ENCODE results near the gene ARX.

Gene ARX

DNA sequence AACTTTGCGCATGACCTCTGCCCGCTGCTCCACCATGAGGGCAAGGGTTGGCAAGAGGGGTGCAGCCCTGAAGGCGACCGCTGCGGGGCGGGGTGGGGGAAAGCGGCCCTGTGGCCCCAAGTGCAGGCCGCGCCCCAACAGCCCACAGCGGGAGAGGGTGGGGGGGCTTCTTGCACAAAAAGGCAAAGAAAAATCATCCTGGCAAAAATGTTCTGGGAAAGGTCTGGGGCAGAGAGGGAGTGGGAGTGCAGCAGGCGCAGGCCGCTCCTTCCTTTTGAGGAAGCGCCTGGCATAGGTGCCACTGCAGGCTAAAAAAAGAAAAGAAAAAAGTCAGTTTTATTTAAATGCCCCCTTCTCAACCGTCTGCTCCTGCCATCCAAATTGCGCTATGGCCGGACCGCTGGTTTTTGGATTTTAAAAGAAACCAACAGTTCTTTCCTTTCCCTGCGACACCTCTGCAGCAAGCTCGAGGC, 1.4 kb downstream of the ARX start:
- Histone ChIP-seq H3K4me1 (ENCODE audit: control insufficient read depth, low read depth, low read length) (peaks cover 22% of the 10 kb centered on the region), H3K36me3 (ENCODE audit: control insufficient read depth, low read depth, low read length) (no peaks in the 10 kb centered on the region), H3K9ac (ENCODE audit: low read length) (no peak overlapping the region), H3K9me3 (ENCODE audit: control insufficient read depth, low read depth, low read length) (no peaks in the 10 kb centered on the region), H3K4me3 (ENCODE audit: low read length) (no peak overlapping the region), H3K27ac (ENCODE audit: low read length) (no peak overlapping the region), H3K27me3 (ENCODE audit: control insufficient read depth, insufficient read depth, low read length) (peaks cover 98% of the 10 kb centered on the region)

DNA sequence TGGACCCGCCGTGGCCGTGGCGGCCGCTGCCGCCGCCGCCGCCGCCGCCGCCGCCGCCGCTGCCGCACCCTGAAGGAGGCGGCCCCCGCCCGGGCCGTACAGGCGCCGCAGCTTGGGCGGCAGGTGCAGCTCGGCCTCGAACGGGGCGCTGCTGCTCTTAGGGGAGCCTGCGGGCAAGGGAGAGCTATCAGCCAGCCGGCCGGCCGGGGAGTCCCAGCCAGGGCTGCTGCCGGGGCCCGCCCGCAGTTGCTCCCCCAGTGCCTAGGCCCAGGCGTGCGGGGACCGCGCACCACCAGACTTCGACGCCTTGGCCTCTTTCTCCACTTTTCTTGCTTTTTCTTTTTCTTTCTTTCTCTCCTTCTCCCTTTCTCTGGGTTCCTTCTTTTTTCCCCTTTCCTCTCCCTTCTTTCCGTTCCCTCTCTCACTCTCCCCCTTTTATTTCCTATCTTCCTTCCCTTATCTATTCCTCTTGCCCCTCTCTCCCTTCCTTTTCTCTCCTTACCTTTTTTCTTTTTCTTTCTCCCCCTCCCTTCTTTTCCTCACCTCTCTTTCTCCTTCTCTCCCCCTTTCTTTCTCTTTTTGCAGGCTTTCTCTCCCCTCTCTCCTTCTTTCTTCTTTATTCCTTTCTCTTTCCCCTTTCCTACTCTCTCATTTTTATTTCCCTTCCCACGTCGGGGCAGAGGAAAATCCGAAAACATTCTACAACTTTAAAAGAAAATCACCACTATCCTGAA, 2.0 kb downstream of the ARX start:
- no peak overlapping the region for H3K27ac ChIP-seq (ENCODE audit: low read length)
- H3K9me3 ChIP-seq (ENCODE audit: control insufficient read depth, low read depth, low read length): no peaks in the 10 kb centered on the region
- peaks cover 22% of the 10 kb centered on the region for H3K4me1 ChIP-seq (ENCODE audit: control insufficient read depth, low read depth, low read length)
- H3K4me3 ChIP-seq (ENCODE audit: low read length): no peak overlapping the region
- H3K36me3 ChIP-seq (ENCODE audit: control insufficient read depth, low read depth, low read length): no peaks in the 10 kb centered on the region
- H3K27me3 ChIP-seq (ENCODE audit: control insufficient read depth, insufficient read depth, low read length): peaks cover 98% of the 10 kb centered on the region
- H3K9ac ChIP-seq (ENCODE audit: low read length): no peak overlapping the region

DNA sequence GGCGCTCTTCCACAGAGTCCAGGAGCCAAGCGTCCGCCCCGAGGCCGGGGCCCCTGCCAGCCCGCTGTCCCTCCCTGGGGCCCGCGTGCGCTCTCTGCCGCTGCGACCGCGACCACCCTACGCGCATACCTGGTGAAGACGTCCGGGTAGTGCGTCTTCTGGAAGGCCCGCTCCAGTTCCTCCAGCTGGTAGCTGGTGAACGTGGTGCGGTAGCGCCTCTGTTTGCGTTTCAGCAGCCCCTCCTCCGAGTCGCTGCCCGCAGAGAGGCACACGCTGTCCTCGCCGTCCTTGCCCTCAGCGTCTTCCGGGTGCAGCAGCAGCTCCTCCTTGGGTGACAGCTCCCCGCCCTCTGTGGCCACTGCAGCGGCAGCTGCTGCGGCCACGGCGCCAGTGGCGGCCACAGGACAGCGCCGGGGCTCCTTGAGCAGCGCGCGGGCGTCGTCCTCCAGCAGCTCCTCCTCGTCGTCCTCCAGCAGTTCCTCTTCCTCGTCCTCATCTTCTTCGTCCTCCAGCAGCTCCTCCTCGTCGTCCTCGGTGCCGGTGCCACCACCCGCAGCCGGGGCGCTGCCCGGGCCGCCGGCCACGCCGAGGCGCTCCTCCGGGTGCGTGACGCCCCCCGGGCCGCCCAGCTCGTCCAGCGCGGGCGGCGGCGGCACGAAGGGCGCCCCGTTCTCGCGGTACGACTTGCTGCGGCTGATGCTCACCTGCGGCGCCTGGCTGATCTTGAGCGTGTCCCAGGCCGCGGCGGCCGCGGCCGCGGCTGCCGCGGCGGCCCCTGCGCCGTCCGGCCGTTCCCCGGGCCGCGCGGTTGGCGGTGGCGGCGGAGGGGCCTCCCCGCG, 2.8 kb downstream of the ARX start:
- no peak overlapping the region for H3K9ac ChIP-seq (ENCODE audit: low read length)
- H3K4me3 ChIP-seq (ENCODE audit: low read length): peak overlapping the region; percentile 11
- no peaks in the 10 kb centered on the region for H3K9me3 ChIP-seq (ENCODE audit: control insufficient read depth, low read depth, low read length)

DNA sequence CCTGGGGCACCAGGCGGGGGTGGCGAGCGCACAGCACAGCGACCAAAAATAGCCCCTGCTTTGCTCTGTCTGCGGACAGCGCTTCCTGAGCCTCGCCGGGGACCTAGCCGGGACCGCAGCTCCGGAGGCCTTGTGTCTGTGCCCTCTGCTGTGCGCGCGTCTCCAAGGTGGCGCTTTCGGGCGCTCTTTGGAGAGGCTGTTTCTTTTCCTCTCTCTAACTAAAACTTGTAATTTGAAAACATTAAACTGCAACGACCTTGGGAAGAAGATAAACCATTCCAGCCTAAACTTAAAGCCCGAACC, 3.4 kb downstream of the ARX start:
- Histone ChIP-seq H3K4me3 (ENCODE audit: low read length) (no peak overlapping the region), H3K4me1 (ENCODE audit: control insufficient read depth, low read depth, low read length) (peaks cover 15% of the 10 kb centered on the region), H3K9me3 (ENCODE audit: control insufficient read depth, low read depth, low read length) (no peaks in the 10 kb centered on the region), H3K27ac (ENCODE audit: low read length) (no peak overlapping the region), H3K27me3 (ENCODE audit: control insufficient read depth, insufficient read depth, low read length) (peaks cover 98% of the 10 kb centered on the region), H3K36me3 (ENCODE audit: control insufficient read depth, low read depth, low read length) (no peaks in the 10 kb centered on the region), H3K9ac (ENCODE audit: low read length) (no peak overlapping the region)

More for the DNA sequence above, 2.8 kb downstream of the ARX start:
- Histone ChIP-seq H3K27me3 (ENCODE audit: control insufficient read depth, insufficient read depth, low read length) (peaks cover 98% of the 10 kb centered on the region), H3K4me1 (ENCODE audit: control insufficient read depth, low read depth, low read length) (peaks cover 22% of the 10 kb centered on the region), H3K27ac (ENCODE audit: low read length) (no peak overlapping the region), H3K36me3 (ENCODE audit: control insufficient read depth, low read depth, low read length) (no peaks in the 10 kb centered on the region)

DNA sequence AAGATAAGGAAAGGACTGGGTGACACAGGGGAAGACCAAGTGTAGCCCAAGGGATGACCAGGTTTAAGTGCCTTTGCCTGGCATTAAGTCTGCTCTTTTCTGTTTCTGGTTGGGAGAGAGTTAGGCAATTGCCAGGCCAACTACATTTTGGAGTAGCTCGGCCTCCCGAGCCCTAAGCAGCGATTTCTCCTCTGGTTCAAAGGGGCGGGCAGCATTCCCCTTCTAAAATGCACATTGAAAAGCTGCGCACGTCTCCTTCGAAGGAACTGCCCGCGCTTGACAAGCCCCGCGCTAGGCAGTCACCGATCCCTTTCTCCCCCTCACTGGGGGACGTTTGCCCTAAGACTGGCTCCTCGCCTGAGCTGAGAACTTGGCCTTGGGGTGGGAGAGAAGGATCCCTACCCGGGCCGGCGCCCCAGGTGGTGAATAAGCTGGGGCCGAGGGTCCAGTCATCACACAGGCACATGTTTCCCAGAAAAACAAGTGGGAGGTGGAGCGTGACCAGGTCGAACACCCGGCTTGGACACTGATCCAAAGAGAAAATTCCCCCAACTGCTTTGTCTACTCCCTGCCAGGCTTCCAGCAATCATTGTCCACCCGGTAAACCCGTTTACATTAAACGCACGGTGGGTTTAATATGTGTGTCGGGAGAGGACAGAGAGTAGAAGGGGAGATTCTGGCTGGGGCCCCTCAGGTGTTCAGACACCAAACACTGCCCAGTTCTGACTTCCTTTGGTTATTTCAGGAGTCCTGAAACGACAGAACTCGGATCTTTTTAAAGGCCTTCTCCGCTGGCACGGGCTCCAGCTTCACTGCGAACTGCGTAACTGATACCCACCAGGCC, 4.0 kb downstream of the ARX start:
- no peak overlapping the region for H3K4me3 ChIP-seq (ENCODE audit: low read length)
- H3K27ac ChIP-seq (ENCODE audit: low read length): no peak overlapping the region
- no peaks in the 10 kb centered on the region for H3K9me3 ChIP-seq (ENCODE audit: control insufficient read depth, low read depth, low read length)
- peaks cover 14% of the 10 kb centered on the region for H3K4me1 ChIP-seq (ENCODE audit: control insufficient read depth, low read depth, low read length)
- peaks cover 98% of the 10 kb centered on the region for H3K27me3 ChIP-seq (ENCODE audit: control insufficient read depth, insufficient read depth, low read length)
- H3K36me3 ChIP-seq (ENCODE audit: control insufficient read depth, low read depth, low read length): no peaks in the 10 kb centered on the region
- H3K9ac ChIP-seq (ENCODE audit: low read length): no peak overlapping the region

DNA sequence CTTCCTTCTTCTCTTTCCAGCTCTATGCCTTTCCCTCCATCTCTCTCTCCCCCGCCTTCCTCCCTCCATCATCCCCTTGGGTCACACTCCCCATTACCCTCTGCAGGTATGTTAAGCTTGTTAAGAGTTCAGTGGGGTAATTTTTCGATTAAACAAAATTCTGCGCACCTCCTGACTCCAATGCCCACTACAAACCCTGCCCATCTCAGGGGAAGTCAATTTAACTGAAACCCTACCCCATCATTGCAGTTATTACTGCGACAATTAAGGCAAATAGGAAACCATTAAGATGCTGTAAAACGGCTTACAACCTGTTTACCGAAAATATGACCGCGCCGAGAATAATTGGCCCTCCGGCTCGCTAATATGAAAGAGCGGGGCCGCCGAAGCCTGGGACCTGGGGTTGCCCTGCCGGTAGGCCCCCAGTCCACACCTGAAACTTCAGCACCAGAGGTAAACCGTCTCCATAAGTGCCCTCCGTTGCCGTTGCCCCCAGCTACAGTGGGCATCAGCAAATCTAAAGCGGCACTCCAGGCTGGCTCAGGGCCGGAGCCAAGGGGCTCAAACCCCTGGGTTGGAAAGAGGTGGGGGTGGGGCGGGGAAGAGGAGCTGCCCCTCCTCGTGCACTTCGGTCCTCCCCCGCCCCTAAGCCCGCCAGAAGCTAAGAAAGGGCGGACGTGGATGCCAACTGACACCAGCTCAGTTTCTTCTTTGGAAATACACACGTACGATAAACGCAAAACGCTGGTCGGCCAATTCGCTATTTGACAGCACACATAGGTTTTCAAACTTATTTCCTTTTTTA, 4.8 kb downstream of the ARX start:
- H3K4me1 ChIP-seq (ENCODE audit: control insufficient read depth, low read depth, low read length): peaks cover 18% of the 10 kb centered on the region
- H3K9ac ChIP-seq (ENCODE audit: low read length): no peak overlapping the region
- H3K27ac ChIP-seq (ENCODE audit: low read length): no peak overlapping the region
- H3K9me3 ChIP-seq (ENCODE audit: control insufficient read depth, low read depth, low read length): no peaks in the 10 kb centered on the region
- peaks cover 98% of the 10 kb centered on the region for H3K27me3 ChIP-seq (ENCODE audit: control insufficient read depth, insufficient read depth, low read length)
- H3K4me3 ChIP-seq (ENCODE audit: low read length): no peak overlapping the region
- H3K36me3 ChIP-seq (ENCODE audit: control insufficient read depth, low read depth, low read length): no peaks in the 10 kb centered on the region

DNA sequence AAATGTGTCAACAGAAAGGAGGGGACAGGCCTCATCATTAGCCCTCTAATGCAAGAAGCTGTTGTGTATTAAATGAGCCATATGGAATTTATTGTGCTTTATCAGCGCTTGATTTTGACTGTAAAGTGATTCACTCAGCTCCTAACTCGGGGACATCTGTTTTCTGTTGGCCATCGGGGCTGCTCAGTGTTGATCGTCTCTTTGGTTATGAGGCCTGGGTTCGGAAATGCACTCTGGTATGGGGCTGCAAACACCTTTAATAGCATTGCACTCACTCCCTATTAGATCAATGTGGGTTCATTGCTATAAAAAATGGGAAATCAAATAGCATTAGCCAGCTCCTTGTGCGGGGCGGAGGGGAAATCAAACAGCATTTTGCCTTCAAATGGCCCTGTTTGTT, 6.4 kb downstream of the ARX start:
- peaks cover 98% of the 10 kb centered on the region for H3K27me3 ChIP-seq (ENCODE audit: control insufficient read depth, insufficient read depth, low read length)
- H3K4me3 ChIP-seq (ENCODE audit: low read length): no peak overlapping the region
- no peaks in the 10 kb centered on the region for H3K9me3 ChIP-seq (ENCODE audit: control insufficient read depth, low read depth, low read length)
- H3K27ac ChIP-seq (ENCODE audit: low read length): no peak overlapping the region
- no peaks in the 10 kb centered on the region for H3K36me3 ChIP-seq (ENCODE audit: control insufficient read depth, low read depth, low read length)
- no peak overlapping the region for H3K9ac ChIP-seq (ENCODE audit: low read length)
- H3K4me1 ChIP-seq (ENCODE audit: control insufficient read depth, low read depth, low read length): peaks cover 20% of the 10 kb centered on the region

DNA sequence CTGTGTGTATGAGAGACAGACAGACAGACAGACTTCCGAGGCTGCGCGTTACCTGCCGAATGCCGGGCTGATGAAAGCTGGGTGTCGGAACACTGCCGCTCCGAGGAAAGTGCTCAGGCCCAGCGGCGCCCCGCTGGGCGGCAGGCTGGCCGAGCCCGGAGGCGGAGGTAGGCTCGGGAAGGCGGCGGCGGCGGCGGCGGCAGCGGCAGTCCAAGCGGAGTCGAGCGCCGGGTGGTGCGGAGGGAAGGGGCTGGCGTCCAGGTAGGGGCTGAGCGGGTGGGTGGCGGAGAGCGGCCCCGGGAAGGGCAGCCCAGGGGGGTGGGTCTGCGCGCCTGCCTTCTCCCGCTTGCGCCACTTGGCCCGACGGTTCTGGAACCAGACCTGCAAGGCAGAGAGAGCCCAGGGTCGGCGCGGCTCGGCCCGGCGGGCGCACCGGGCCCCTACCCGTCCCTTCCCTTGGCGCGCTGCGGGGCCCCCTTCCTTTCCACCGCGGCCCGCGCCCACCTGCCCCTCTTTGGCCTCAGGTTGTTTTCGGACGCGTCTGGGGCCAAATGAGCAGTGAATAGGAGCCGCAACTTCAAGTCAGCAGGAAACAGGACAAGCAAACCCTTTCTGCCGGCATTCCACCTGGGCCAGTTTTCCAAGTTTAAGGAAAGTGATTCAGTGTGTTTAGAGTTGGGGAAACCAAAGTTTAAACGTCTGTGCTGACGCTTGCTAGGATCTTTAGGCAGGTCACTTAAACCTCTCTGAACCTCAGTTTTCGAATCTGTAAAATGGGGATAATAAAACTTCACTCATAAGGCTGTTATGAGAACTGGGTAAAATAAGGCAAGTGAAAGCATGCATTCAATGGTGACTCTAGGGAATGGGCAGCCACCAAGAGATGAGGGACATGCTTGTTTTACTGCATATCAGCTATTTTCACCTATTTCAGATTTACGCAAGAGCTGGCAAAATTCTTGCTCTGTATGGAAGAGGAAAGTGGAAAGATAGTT, 8.4 kb downstream of the ARX start:
- Histone ChIP-seq H3K4me1 (ENCODE audit: control insufficient read depth, low read depth, low read length) (peaks cover 29% of the 10 kb centered on the region), H3K4me3 (ENCODE audit: low read length) (peak overlapping the region; percentile 3)

DNA sequence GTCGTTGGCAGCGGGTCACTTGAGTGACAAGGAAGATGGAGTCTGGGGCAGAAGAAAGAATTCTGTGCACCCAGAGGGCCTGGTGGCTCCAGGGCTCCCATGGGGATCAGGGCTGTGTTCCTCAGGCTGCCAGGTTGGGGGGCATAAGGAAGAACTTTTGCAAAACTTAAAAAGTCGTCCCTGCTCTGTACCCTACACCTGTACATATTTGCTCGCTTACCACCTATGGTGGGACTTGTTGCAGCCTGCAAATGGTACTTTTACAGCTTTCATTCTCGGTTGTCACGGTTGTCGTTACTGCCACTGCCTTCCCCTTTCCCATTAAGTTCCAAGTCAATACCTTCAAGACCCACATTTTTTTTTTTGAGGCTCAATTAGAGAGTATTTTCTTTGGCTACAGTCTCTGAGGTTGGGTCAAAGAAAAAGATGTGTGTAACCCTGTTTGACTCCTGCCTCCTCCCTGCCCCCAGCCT, 9.1 kb downstream of the ARX start:
- no peak overlapping the region for H3K27ac ChIP-seq (ENCODE audit: low read length)
- peaks cover 99% of the 10 kb centered on the region for H3K27me3 ChIP-seq (ENCODE audit: control insufficient read depth, insufficient read depth, low read length)
- no peaks in the 10 kb centered on the region for H3K36me3 ChIP-seq (ENCODE audit: control insufficient read depth, low read depth, low read length)
- H3K9ac ChIP-seq (ENCODE audit: low read length): no peak overlapping the region
- no peaks in the 10 kb centered on the region for H3K9me3 ChIP-seq (ENCODE audit: control insufficient read depth, low read depth, low read length)
- H3K4me3 ChIP-seq (ENCODE audit: low read length): peak overlapping the region; percentile 3
- H3K4me1 ChIP-seq (ENCODE audit: control insufficient read depth, low read depth, low read length): peaks cover 26% of the 10 kb centered on the region

More for the DNA sequence above, 8.4 kb downstream of the ARX start:
- Histone ChIP-seq H3K27me3 (ENCODE audit: control insufficient read depth, insufficient read depth, low read length) (peaks cover 99% of the 10 kb centered on the region), H3K9ac (ENCODE audit: low read length) (no peak overlapping the region), H3K27ac (ENCODE audit: low read length) (no peak overlapping the region), H3K36me3 (ENCODE audit: control insufficient read depth, low read depth, low read length) (no peaks in the 10 kb centered on the region), H3K9me3 (ENCODE audit: control insufficient read depth, low read depth, low read length) (no peaks in the 10 kb centered on the region)

Data from iPS-18a (cell line).